Measurements from ENCODE around the gene BCOR.
A peak's percentile ranks its signal among the peaks of the same experiment; 100 is the strongest.

BCOR gene

GRCh38 chrX:40097141-40097503 is 636 bp downstream of the BCOR start:
- DNase-seq, result peak; percentile 43

- peak; percentile 72 for DNase-seq
Observed at GRCh38 chrX:40096395-40097091, 1.2 kb downstream of the BCOR start.

- peak; percentile 37 for DNase-seq
Observed at GRCh38 chrX:40095583-40096394, 2.0 kb downstream of the BCOR start.

GRCh38 chrX:40094900-40095582 is 2.7 kb downstream of the BCOR start:
- DNase-seq, result no peak

- peak; percentile 52 for DNase-seq
Observed at GRCh38 chrX:40094041-40094899, 3.5 kb downstream of the BCOR start.

- DNase-seq, result no peak
Observed at GRCh38 chrX:40093586-40093985, 4.2 kb downstream of the BCOR start.

GRCh38 chrX:40092808-40093435 is 4.8 kb downstream of the BCOR start:
- no peak for DNase-seq

GRCh38 chrX:40091691-40092421 is 5.9 kb downstream of the BCOR start:
- DNase-seq, result no peak

- no peak for DNase-seq
Observed at GRCh38 chrX:40090961-40091360, 6.8 kb downstream of the BCOR start.

GRCh38 chrX:40090050-40090804 is 7.5 kb downstream of the BCOR start:
- no peak for DNase-seq

GRCh38 chrX:40088803-40089540 is 8.8 kb downstream of the BCOR start:
- DNase-seq, result no peak

GRCh38 chrX:40088299-40088625 is 9.5 kb downstream of the BCOR start:
- no peak for DNase-seq

GRCh38 chrX:40087425-40088298 is 10.1 kb downstream of the BCOR start:
- no peak for DNase-seq

- no peak for DNase-seq
Observed at GRCh38 chrX:40086569-40087335, 11.0 kb downstream of the BCOR start.

- DNase-seq, result no peak
Observed at GRCh38 chrX:40085714-40086113, 12.0 kb downstream of the BCOR start.

- DNase-seq, result no peak
Observed at GRCh38 chrX:40085102-40085551, 12.6 kb downstream of the BCOR start.

GRCh38 chrX:40084471-40085101 is 13.2 kb downstream of the BCOR start:
- no peak for DNase-seq

GRCh38 chrX:40083979-40084359 is 13.8 kb downstream of the BCOR start:
- DNase-seq, result no peak

Measured in stimulated activated CD4-positive, alpha-beta T cell treated with anti-CD3 and anti-CD28 coated beads, Interleukin-15, amount 100 ng/mL, for 24 hours (primary cell).